Heart left ventricle (tissue), 13 donors: ENCODE results near the gene PDGFD.

Source experiments
- CTCF ChIP-seq, 12 donors: fragments of 200-600 bp; sonication (generic) in 4 of 12; IDR thresholded peaks; one replicate each; pipeline versions ENCODE4 v1.5.0 to v1.8.0; 2018 to 2022; ENCODE audit warnings: antibody characterized with exemption in 12 of 12, mild to moderate bottlenecking in 5 of 12
- POLR2A ChIP-seq, 2 donors: fragments of 450-650 bp; IDR thresholded peaks; one replicate each; pipeline ENCODE4 v1.6.1; 2017; ENCODE audit warnings: antibody characterized with exemption in 2 of 2, mild to moderate bottlenecking in 2 of 2, moderate library complexity in 2 of 2
- donor health status: ischemic (EF 13 %, LVEDD 7.1; RV severe dilation, severe dysfunction).
- donor health status: DM: no; HTN: yes; CAD: no.
- donor health status: DM: no; HTN: no; CAD: no.
- donor health status: ischemic (EF 25% LVEDD 6.9; RV normal size, moderate dysfunction).
- donor health status: ischemic (EF 25% LVEDD 5.7; RV mildly dilated, moderate dysfunction).
- donor health status: ischemic (EF 35%, LVEDD 5.7; RV mildly dilated, moderate dysfunction).
- donor health status: nonischemic (EF 11% LVEDD 7.7; RV severe dilation, severe dysfunction).
- donor health status: DM: yes; HTN: yes; CAD: no.
- donor health status: PGD.
- donor health status: ischemic (EF 29% LVEDD 5.4; RV normal size, mild dysfunction).
- donor health status: nonischemic (EF 23%, LVEDD 6.1; RV moderate dilation, normal function).

GRCh38 chr11:104001561-104002056 lies 162.3 kb downstream of the PDGFD start:
- no peak for TF ChIP-seq POLR2A (IDR thresholded peaks at IDR 0.05)
- no peak for TF ChIP-seq CTCF (IDR thresholded peaks at IDR 0.05)
